CD4-positive, alpha-beta T cell treated with Interleukin-6 for 4 hours (primary cell): ENCODE measurements around the gene ST14.
"Not testable (repeated sequence)": the region's sequence is repeated elsewhere in the genome, so short reads cannot be mapped to it uniquely, and the experiment has no call there.

Experiments
- DNase-seq: peaks from one replicate; pipeline ENCODE4 v3.0.0-alpha.2; 2020; ENCODE audit warnings: mixed read lengths

Gene ST14

DNA sequence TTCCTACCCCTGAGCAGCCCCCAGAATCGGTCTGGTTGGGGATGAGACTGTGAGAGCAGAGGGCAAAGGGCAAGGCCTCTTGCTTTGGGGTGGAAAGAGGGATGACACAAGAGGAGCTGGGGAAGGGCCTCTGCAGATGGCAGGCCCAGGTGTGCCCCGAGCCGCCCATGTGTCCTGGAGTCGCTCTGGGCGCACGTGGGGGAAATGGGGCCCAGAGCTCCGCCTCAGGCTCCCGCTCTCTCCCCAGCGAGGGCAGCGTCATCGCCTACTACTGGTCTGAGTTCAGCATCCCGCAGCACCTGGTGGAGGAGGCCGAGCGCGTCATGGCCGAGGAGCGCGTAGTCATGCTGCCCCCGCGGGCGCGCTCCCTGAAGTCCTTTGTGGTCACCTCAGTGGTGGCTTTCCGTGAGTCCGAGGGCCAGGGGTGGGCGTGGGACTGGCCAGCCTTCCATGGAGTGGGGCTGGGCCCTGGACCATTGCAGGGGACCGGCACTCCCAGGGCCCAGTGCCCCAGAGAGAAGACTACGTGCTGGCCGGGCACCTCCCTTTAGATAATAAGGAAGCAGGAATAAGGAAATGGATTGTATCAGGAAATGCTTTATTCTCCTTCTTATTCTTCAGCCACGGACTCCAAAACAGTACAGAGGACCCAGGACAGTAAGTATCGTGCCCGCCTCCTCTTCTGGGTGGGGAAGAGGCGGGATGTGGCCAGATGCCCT, 30.1 kb downstream of the ST14 start:
- DNase-seq, result no peak

DNA sequence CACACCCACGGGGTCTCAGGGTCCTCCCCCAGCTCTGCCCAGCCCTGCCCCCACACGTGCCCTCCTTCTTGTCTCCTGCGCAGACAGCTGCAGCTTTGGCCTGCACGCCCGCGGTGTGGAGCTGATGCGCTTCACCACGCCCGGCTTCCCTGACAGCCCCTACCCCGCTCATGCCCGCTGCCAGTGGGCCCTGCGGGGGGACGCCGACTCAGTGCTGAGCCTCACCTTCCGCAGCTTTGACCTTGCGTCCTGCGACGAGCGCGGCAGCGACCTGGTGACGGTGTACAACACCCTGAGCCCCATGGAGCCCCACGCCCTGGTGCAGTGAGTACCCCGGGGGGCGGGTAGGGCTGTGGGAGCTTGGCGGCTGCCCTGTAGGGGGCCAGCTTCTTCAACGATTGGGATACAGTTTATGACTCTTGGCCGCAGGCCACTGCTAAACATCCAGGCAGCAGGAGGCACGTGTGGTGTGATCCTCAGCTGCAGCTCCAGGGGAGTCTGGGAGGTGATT, 30.8 kb downstream of the ST14 start:
- DNase-seq, result no peak

DNA sequence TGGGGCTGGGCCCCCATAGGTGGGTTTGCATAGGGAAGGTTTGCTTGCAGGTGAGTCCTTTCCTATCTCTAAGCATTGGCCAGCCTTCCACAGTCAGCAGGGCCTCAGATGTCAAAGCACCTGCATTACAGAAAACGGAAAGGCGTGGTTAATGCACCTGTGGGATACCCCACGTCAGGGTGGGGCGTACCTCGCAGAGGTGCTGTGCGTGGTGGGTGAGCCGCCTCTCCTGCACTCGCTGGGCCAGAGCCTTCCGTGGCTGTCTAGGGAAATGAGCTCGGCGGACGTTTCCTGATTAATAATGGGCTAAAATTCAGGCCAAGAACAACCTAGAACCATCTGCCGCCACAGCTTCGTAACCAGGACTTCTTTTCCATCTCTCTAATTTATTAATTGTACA, 32.3 kb downstream of the ST14 start:
- no peak for DNase-seq

DNA sequence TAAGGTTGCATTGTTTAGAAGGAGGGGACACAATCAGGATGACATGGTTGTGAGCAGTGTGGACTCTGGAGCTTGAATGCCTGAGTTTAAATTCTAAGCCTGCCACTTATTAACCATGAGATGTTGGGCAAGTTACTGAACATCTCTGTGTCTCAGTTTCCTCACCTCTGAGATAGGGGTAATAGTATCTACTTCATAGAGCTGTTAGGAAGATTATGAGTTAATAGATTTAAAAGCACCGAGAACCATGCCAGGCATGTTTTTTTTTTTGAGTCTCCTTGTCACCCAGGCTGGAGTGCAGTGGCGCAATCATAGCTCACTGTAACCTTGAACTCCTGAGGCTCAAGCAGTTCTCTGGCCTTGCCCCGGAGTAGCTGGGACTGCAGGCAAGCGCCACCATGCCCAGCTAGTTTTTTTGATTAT, 33.3 kb downstream of the ST14 start:
- DNase-seq, result no peak

DNA sequence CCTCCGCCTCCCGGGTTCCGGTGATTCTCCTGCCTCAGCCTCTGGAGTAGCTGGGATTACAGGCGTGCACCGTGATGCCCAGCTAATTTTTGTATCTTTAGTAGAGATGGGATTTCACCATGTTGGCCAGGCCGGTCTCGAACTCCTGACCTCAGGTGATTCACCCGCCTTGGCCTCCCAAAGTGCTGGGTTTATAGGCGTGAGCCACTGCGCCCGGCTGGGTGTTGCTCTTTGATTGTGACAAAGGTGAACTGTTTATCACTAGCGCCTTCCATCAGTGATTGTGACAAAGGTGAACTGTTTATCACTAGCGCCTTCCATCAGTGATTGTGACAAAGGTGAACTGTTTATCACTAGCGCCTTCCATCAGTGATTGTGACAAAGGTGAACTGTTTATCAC, 34.0 kb downstream of the ST14 start:
- DNase-seq, result not testable (repeated sequence)

DNA sequence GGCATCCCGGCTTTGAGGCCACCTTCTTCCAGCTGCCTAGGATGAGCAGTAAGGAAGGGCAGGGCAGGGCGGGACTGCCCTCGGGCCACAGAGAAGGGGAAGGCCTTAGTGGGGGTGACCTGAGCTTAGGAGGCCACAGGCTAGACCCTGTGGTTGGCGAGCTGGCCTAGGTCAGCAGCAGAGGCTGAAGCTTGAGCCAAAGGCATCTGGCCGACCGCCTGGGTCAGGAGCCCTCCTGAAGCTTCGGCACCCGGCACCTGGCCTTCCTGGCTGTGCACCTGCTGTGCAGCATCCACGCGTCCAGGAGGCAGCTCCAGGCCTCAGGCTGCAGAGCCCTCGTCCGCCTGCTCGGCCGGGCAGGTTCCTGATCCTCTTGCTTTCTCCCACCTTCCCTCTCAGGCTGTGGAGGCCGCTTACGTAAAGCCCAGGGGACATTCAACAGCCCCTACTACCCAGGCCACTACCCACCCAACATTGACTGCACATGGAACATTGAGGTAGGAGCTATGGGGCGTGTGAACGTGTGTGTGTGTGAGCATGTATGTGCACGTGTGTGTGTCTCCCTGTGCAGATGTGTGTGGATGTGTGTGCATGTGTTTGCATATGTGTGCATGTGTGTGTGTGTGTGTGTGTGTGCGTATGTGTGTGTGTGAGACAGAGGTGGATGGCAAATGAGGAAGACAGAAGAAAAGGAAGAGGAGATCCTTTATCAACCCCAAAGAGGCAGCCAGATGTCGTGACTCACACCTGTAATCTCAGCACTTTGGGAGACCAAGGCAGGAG, 34.9 kb downstream of the ST14 start:
- no peak for DNase-seq

DNA sequence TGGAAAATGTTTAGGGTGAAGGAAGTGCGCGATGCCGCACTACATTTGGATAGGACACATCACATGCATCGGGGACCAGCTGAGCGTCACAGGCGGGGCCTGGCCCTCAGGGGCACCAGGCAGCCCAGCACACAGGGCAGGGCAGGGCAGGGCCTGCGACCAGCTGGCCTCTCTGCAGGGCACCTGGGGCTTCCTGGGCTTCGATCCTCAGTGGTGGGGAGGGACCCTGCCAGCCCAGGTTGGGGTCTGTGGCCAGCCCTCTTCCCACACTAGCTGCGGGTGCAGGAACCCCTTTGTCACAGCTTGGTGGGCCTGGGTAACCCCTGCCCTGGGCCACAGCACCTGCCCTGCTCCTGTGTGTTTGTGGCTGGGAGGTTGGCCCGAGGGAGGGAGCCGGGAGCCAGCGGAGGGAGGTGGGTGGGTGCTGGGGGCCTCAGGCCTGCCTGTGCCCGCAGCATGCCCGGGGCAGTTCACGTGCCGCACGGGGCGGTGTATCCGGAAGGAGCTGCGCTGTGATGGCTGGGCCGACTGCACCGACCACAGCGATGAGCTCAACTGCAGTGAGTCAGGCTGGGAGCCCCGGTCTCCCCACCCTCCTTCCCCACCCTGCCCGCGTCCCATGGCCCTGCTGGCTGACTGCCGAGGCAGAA, 37.9 kb downstream of the ST14 start:
- DNase-seq, result no peak

DNA sequence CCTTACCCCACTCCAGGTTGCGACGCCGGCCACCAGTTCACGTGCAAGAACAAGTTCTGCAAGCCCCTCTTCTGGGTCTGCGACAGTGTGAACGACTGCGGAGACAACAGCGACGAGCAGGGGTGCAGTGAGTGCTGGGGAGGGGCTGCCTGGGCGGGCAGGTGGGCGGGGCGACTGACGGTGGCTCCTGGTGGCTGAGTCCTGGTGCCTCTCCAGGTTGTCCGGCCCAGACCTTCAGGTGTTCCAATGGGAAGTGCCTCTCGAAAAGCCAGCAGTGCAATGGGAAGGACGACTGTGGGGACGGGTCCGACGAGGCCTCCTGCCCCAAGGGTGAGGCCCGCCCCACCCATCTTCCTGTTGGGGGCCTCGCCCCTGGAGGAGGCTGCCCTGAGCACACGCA, 38.7 kb downstream of the ST14 start:
- no peak for DNase-seq

DNA sequence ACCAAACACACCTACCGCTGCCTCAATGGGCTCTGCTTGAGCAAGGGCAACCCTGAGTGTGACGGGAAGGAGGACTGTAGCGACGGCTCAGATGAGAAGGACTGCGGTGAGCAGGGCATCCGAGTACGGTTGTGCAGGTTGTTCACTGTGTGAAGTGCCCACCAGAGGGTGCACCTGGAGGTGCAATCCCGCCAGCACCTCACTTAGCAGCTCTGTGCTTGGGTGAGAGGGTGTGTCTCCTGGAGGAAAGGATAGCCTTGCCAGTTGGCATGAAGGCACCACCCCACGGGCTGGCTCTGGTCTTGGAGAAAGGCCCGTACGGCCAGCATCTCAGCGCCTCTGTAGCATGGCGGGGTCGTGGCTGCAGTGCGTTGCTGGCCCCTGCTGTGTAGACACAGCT, 39.4 kb downstream of the ST14 start:
- no peak for DNase-seq

DNA sequence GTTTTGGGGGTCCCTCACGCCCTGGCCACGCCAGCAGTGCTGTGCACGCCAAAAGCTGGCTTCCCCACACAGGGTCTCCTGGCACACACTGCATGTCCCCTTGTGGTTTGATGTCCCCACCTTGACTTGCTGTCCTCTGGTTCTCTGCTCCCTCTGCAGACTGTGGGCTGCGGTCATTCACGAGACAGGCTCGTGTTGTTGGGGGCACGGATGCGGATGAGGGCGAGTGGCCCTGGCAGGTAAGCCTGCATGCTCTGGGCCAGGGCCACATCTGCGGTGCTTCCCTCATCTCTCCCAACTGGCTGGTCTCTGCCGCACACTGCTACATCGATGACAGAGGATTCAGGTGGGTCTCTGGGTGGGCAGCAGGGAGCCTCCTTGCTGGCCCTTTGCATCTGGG, 40.2 kb downstream of the ST14 start:
- no peak for DNase-seq

DNA sequence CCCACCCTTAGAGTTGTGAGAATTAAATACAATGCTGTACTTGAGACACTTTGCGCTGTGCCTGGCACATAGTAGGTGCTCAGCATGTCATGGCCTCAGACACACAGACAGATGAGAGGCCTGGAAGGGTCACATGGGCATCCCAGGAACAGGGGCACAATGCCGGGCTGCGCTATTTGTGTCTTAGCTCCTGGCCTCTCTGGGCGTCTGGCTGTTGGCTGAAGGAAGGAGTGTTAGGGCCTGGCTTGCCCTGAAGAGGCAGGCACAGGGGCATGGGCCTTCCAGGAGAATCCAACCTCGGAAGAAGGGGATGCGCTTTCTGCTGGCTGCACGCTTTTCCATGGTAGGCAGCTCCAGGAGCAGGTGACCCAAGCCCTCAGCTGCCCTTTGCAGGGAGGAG, 41.4 kb downstream of the ST14 start:
- DNase-seq, result no peak

DNA sequence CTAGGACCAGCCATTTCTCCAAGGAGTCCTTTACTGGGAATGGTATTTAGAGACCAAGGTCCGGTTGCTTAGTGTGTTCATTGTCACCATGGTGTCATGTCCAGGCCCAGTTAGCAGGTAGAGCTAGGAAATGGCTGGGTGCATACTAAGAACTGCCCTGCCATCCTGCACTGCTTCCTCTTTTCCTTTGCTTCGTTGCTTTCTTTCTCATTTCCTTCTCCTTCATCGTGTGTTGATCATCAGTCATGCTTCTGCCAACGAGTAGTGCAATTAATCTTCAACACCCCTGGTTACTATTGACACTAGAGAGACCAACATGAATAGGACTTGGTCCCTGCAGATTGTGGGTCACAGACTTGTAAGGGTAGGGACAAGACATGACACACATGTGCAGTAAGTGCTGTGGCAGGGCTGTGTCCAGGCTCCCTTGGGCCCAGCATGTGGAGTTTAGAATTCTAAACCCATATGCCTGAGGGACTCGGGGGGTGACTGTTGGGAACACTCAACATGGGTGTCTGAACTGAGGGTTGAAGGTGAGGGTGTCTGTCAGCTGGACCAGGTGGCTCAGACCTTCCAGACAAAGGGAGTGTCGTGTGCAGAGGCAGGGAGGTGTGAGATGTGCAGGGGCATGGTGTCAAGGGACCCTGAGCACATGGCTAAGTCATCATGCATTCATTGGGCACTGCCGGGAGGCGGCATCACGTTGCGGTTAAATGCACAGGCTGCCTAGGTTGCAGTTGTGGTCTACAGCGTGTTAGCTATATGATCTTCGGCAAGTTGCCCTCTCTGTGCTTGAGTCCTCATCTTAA, 42.6 kb downstream of the ST14 start:
- DNase-seq, result no peak

DNA sequence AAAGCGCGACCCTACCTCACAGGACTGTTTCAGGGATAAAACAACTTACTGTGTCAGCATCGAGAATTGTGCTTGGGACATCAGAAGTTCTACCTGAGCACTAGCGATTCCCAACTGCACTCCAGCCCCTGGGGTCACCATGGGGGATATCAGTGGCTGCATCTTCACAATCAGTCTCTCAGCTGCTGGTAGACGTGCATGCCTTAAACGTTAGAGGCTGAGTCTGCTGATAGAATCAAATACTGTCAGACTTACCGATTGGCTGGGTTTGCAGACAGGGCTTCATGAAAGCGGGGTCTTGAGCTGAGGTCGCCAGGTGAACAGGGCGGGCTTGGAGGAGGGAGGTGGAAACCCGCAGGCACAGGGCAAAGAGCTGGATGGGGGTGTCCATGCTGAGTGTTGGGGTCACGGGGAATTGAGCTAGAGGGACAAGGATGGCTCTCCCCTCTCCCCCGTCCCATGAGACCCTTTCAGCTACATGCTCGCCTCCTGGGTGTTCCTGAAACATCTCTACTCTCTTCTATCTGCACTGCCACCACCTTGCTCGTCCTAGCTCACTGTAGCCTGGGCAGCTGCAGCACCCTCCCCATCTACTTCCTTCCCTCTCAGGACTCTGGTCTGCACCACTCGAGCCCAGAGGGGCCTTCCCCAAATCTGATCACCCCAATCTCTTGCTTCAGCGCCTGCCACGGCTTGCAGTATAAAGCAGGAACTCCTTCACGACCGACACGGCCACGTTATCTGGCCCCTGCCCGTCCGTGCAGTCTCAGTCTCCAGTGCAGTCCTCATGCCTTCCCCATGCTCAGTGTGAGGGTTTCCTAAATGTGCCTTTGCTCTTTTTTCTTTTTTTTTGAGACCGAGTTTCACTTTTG, 43.5 kb downstream of the ST14 start:
- DNase-seq, result no peak

DNA sequence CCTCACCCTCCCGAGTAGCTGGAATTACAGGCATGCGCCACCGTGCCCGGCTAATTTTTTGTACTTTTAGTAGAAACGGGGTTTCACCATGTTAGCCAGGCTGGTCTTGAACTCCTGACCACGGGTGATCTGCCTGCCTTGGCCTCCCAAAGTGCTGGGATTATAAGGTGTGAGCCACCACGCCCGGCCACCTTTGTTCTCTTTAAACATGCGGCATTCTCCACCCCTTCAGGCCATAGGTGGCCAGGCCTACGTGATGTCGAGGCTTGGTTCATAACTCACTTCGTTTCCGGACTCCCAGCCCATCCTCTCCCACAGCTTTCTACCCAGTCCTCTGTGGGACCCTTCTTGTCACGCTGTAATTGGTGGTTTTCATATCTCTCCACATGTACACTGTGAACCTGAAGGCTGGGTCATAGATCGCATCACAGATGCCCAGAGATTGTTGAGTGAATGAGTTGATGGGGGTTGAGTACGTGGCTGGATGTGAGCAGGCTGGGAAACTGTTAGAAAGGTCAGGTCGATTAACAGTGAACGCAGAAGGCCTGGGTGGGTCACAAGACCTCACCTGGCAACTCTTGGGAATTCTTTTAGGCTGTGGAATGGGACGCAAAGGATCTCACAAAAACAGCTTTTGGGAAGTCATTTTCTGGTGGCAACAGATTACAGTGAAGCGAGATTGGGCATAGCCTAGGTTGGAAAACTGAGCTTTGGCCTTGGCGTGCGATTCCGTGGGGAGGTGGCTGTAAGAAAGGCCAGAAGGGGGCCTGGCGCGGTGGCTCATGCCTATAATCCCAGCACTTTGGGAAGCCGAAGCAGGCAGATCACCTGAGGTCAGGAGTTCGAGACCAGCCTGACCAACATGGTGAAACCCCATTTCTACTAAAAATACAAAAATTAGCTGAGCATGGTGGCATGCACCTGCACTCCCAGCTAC, 44.5 kb downstream of the ST14 start:
- no peak for DNase-seq

DNA sequence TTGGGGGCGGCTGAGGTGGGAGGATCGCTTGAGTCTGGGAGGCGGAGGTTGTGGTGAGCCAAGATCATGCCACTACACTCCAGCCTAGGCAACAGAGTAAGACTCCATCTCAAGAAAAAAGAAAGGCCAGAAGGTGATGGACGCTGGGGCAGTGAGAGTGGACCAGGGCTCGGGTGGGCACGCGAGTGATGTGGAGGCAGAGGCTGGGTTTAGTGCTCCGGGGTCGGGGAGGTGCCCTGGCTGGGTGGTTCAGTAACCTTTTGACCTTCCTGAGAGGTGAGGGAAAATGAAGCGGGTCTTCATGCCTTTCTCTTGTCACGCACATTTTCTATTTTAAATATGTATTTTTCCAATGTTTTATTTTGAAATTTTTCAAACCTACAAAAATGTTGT, 45.1 kb downstream of the ST14 start:
- DNase-seq, result no peak

DNA sequence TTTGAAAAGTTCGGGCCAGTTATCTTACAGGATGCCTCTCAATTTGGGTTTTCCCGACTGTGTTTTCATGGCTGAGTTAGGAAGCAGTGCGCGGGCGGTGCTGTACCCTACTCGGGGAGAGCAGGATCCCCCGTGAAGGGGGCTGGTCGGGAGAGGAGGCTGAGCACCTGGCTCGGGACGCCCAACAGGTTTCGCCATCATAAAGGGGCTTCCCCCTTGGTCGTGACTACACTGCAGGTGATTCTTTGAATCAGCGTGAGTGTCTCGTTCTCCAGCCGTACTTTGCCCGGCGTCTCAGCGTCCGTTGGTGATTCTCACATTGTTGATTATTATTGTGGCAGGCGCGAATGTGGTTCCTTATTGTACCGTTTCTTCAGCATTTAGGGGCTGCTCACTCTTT, 46.6 kb downstream of the ST14 start:
- DNase-seq, result no peak

DNA sequence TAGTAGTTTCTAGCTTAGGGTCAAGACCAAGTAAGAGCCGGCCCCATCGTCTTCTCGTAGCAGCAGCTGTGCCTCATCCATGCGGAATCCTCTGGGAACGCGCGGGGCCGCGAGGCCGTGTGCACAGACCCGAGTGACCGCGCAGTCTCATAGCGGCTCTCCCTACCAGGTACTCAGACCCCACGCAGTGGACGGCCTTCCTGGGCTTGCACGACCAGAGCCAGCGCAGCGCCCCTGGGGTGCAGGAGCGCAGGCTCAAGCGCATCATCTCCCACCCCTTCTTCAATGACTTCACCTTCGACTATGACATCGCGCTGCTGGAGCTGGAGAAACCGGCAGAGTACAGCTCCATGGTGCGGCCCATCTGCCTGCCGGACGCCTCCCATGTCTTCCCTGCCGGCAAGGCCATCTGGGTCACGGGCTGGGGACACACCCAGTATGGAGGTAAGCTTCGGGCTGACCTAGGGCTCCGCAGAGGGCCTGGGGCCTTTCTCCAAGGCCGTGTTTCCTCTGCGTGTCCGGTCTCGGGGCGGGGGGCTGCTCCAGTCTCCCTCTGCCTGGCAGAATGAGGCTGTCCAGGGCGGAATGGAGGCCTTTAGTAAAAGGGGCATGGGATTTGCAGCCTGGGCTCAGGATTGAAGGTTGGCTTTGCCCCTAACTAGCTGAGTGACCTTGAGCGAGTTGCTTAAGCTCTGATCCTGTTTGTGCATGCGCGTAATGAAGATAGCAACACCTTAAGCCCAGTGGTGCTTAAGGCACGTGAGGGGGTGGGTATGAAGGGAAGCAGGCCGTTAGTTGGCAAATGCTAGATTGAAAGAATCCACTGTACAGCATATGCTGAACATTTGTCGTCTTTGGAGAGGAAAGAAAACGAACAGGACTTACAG, 48.9 kb downstream of the ST14 start:
- no peak for DNase-seq

DNA sequence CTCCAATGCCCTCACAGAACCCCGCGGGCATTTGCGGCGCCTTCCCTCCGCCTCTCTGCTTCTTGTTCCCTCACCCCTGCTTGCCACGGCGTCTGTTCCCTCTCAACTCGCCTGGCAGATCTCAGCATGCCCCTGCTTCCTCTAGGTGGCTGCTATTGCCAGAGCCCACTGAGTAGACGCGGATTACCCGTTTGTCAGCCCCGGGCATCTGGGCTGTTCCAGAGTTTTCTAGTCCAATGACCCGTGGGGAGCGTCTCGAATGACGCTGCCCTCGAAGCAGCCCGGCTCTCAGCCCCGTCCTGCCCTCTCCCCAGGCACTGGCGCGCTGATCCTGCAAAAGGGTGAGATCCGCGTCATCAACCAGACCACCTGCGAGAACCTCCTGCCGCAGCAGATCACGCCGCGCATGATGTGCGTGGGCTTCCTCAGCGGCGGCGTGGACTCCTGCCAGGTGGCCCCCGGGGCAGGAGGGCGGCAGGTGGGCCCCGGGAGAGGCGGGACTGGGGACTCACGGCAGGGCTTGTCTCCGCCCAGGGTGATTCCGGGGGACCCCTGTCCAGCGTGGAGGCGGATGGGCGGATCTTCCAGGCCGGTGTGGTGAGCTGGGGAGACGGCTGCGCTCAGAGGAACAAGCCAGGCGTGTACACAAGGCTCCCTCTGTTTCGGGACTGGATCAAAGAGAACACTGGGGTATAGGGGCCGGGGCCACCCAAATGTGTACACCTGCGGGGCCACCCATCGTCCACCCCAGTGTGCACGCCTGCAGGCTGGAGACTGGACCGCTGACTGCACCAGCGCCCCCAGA, 49.7 kb downstream of the ST14 start:
- DNase-seq, result no peak
